ENCODE measurements around the gene BANP.
"Not testable (repeated sequence)": the region's sequence is repeated elsewhere in the genome, so short reads cannot be mapped to it uniquely, and the experiment has no call there.

DNA sequence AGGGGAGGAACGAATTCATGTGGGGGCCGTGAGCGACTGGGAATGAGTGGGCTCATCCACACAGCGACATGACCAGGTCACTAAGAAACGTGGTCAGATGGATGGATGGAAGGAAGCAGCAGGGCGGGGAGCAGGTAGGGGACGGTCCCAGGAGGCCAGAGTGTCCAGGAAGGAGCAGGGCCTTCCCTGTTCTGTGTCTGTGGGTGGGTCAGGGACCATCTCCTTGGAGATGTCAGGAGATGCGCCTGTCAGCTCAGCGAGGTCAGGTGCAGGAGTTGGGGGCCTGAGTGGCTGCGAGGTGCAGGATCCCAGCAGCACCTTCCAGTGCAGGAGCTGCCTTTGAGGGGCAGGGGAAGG lies 85.4 kb downstream of the BANP start:
- not testable (repeated sequence) for TF ChIP-seq POLR2A, TAF1 (IDR thresholded peaks at IDR 0.05; ENCODE audit: low read depth, low read length)
